ENCODE results near the gene OR1B1.
"Not testable (repeated sequence)": the region's sequence is repeated elsewhere in the genome, so short reads cannot be mapped to it uniquely, and the experiment has no call there.

OR1B1 gene

GRCh38 chr9:122657527-122657926, at the start of gene OR1B1:
OR1B1 (minus strand) TSS chr9:122657627.
- DNase-seq = no peak

DNA sequence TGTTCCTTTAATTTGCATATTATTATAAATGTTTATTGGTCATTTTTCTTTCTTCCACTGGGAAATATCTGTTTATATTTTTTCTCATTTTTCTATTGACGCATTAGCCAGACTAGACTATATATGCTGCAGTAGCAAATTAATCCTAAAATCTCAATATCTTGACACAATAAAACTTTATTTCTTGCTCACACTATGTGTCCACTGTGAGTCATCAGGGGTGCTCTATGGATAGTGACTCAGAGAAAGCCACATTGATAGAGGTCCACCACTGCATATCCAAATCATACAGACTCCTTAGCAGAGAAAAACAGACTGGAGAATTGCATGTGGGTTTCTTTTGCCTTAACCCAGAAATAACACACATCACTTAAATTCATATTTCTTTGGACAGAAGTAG, 38.3 kb upstream of the OR1B1 start:
- no peak for DNase-seq

GRCh38 chr9:122684851-122685250, 27.4 kb upstream of the OR1B1 start:
- DNase-seq = no peak

- no peak for DNase-seq
Observed at GRCh38 chr9:122672481-122672880, 15.1 kb upstream of the OR1B1 start.

DNA sequence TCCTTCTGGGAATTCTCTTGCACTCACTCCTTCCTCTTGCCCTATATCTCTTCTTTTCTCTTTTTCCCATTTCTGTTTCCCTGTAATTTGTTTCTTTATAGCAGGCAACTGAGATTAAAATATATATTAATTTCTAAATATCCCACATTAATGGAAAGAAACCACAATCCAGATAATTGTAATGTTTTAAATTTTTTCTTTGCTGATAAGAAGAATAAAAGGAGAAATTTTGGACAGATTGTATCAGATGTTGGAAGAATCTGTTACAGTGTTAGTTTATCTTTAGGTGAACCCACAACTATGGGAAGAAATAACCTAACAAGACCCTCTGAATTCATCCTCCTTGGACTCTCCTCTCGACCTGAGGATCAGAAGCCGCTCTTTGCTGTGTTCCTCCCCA, 4.0 kb upstream of the OR1B1 start, which contains the start of gene OR1L1:
Gene OR1L1 (plus strand): TSS at position 301 of the 400 bp plus-strand sequence. CDS start 0 bp downstream, at position 301.
- DNase-seq = no peak

DNA sequence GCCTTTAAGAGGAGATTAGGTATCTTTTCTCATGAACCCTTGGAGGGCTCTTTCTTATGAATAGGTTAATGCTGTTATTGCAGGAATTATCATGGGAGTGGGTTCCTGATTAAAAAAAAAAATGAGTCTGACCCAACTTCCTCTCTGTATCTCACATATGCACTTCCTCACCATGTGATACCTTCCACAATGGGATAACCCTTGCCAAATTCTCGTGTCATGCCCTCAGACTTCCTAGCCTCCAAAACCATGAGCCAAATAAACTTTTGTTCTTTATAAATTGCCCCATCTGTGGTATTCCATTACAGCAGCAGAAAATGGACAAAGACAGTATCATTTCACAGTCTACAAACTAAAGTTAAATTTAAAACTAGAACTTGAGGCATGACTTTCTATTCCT, 1.0 kb downstream of the OR1B1 start:
- DNase-seq = no peak

GRCh38 chr9:122642226-122642625, 15.2 kb downstream of the OR1B1 start:
- no peak for DNase-seq

- no peak for DNase-seq
Observed at GRCh38 chr9:122619996-122620395, 37.4 kb downstream of the OR1B1 start.

DNA sequence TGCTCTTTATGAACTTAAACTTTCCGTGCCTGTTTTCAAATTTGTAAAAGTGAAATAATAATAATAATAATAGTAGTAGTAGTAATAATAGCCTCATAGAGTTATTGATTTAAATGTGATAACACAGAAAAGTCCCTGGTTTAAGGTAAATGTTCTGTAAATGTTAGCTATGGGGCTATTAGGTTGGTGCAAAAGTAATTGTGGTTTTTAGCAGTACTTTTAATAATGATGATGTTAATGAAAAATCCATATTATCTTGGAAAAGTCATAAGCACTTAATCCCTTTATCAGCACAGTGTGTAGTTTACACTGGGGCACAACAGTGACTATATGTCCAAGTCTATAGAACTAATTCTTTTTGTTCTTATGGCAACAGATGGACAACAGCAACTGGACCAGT, 43.1 kb downstream of the OR1B1 start, which contains the start of gene OR1Q1:
Gene OR1Q1 (plus strand): TSS at position 377 of the 400 bp plus-strand sequence. CDS start 0 bp downstream, at position 377.
- DNase-seq = no peak

DNA sequence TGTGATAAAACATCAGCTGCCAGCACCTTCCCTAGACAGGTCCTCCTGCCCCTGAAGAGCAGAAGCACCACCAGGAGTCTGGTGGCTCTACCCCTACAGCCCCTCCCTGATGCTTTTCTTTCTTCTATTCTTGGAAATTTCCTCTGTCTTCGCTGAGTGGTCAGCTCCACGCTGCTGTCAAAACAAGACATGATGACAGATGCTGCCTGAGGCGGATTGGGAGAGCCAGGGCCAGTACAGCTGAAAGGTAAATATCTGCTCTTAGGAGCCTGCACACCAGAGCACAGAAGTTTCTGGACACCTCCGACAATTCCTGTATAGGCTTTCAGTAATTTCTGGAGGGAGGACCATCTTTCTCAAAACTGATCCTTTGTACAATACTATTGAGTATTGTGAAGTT, 47.6 kb downstream of the OR1B1 start:
- DNase-seq = no peak

DNA sequence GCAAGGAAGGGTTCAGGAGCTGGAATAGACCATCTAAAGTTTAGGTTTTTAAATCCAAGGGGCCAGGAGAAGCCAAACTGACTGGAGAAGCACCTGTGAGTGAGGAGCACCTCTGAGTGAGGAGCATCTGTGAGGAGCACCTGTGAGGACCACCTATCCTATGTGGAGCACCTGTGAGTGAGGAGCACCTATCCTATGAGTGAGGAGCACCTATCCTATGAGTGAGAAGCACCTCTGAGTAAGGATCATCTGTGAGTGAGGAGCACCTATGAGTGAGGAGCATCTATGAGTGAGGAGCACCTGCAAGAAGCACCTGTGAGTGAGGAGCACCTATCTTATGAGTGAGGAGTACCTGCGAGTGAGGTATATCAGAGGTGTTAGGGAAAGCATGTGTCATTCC, 50.8 kb downstream of the OR1B1 start:
- DNase-seq = no peak

- no peak for DNase-seq
Observed at GRCh38 chr9:122605691-122606090, 51.7 kb downstream of the OR1B1 start.

- DNase-seq = not testable (repeated sequence)
Observed at GRCh38 chr9:122583284-122583683, 74.1 kb downstream of the OR1B1 start, which contains the start of gene OR1L8. OR1L8 (minus strand) TSS chr9:122583384; CDS start chr9:122568477, 14,907 bp downstream.

DNA sequence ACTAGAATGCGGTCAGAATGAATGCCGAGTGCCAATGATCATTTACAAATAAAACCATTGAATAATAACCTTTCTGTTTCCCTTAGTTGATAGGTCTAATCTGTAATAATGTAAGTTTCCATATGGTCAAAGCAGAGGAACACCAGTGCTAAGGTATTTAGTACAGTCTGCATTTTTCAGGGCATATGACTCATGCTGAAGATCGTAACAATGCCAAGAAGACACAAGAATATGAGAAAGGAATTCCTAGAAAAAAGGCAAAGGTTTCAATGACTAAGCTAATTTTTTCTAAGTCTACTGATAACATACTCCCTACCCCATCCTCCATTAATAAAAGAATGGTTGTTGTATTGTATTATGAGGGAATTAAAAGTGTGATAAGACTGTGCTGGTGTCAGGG, 77.1 kb downstream of the OR1B1 start:
- no peak for DNase-seq

- DNase-seq = no peak
Observed at GRCh38 chr9:122579874-122580273, 77.6 kb downstream of the OR1B1 start.

Data from NCI-H1694 (cell line).